Left forelimb (tissue), 1 donor: Measurements from ENCODE around the gene ITPR1.
"Not testable (repeated sequence)": the region's sequence is repeated elsewhere in the genome, so short reads cannot be mapped to it uniquely, and the experiment has no call there.

ENCODE experiments used
- DNase-seq: peaks from one replicate; pipeline ENCODE4 v3.0.0-alpha.2; 2018; ENCODE audit warnings: low spot score

Gene ITPR1

GRCh38 chr3:4571690-4572334, 78.7 kb downstream of the ITPR1 start:
- no peak for DNase-seq

DNA sequence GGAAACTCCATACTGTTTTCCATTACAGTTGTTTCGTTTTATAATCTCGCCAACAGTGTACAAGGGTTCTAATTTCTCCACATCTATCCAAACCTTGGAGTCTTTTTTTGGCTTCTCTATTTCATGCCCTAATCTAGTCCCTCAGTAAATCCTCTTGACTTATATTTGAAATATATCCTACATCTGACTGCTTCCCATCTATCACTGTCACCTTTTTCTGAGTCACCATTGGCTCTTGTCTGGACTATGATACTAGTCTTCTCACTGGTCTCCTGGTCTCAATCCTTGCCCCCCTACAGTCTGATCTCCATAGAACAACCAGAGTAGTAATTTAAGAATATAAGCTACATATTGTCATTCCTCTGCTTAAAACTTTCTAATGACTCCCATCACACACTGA, 80.0 kb downstream of the ITPR1 start:
- no peak for DNase-seq

- no peak for DNase-seq
Measured at GRCh38 chr3:4574426-4574965, 81.3 kb downstream of the ITPR1 start.

DNA sequence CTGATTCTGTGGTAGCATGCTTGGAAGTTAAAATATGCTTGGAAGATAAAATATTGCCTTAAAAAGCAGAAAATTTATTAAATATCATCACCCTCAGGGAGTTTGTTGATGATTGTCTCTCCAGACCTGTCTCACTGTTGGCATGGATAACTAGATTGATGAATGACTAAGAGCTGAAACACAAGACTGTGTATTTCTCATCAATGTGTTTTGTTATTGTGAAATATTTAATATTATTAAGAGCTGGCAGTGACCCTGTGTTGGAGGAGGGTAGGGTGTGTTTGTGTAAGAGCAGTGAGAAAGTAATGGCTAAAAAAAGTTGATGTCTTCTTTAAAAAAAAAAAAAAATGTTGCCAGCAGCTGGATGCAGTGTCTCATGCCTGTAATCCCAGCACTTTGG, 82.2 kb downstream of the ITPR1 start:
- no peak for DNase-seq

DNA sequence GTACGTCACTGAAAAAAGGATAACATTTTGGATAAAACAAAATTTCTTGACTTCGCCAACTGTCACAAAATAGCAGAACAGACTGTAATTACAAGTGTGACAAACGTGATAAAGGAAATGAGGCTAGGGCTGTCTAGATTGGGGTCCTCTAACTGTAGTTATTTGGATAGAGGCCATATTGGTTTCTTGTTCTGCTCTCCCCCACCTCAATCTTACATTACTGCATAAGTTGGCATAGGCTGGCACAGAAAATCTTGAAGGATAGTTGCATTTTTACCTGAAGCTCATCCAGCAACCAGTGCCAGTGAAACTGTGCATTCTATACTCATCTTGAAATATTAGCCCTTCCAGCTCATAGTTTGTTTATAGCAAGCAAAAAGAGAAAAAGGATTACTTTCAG, 84.6 kb downstream of the ITPR1 start:
- no peak for DNase-seq

DNA sequence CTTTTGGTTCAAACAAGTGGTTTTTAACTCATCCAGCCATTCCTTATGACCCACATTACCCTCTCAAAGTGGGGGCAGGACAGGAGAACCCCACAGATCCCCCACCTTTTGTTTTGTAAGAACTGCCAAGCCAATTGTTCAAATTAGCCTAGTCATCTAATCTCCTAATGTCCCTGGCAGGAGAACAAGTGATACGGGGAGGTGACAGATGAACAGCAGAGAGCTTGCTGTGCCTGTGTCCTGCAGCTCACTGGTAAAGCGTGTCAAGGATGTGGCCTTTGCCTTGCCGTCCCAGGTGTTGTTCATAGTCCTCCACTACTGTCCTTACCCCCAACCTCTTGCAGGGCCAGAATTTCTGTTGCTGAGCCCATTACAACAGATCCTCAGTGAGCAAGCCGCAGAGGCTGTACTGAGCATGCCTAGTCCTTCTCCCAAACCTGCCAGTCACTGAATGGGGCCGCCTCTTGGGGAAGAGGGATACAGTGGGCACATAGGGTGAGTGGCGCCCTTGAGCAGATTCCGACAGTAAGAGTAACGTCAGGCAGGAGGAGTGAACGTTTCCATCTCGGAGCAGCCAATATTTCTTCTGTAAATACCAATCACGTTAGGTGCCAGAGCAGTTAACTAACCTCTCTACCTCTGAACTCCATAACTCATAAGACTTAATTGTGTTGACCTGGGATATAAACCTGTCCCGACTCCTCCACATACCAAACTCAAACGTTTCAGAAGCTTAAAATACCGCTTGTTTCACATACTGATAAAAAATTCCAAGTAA, 87.4 kb downstream of the ITPR1 start:
- DNase-seq: no peak

- DNase-seq: no peak
Measured at GRCh38 chr3:4581124-4581424, 87.9 kb downstream of the ITPR1 start.

DNA sequence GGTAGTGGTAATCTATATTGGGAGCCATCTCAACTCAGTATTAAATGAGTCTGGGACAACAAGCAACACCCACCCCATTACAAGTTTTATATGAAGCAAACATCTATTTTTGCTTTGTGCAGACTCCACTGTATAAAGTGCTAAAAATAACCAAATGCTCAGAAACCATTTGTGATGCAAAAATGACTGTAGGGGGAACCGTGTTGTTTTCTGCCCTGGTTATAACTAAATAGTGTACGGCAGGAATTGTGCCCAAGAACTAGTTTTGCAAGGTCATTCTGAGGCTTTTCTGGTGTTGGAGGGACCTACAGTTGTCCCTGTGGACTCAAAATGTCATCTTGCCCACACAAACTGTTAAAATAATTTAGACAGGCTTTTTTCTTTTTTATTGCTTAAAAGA, 88.3 kb downstream of the ITPR1 start:
- DNase-seq: no peak

- no peak for DNase-seq
Measured at GRCh38 chr3:4581920-4582611, 88.9 kb downstream of the ITPR1 start.

GRCh38 chr3:4582624-4583023, 89.5 kb downstream of the ITPR1 start:
- DNase-seq: no peak

DNA sequence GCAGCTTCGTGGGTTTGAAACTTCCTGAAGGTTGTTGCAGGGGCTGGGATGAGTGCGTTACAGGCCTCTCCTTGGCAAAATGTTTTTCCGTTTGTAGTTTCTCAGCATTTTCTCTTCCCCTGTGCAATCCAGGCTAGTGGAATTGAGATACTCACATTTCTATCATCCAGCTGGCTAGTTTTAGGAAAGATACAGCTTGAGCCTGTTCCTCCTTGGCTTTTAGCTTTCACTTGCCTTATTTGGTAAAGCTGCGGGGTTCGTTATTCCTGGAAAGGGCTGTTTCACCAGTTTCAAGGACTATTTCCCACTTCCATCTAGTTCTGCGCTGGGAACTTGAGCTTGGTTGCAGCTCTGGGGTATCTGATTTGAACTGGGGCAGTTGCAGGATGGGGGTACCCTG, 90.3 kb downstream of the ITPR1 start:
- DNase-seq: no peak

DNA sequence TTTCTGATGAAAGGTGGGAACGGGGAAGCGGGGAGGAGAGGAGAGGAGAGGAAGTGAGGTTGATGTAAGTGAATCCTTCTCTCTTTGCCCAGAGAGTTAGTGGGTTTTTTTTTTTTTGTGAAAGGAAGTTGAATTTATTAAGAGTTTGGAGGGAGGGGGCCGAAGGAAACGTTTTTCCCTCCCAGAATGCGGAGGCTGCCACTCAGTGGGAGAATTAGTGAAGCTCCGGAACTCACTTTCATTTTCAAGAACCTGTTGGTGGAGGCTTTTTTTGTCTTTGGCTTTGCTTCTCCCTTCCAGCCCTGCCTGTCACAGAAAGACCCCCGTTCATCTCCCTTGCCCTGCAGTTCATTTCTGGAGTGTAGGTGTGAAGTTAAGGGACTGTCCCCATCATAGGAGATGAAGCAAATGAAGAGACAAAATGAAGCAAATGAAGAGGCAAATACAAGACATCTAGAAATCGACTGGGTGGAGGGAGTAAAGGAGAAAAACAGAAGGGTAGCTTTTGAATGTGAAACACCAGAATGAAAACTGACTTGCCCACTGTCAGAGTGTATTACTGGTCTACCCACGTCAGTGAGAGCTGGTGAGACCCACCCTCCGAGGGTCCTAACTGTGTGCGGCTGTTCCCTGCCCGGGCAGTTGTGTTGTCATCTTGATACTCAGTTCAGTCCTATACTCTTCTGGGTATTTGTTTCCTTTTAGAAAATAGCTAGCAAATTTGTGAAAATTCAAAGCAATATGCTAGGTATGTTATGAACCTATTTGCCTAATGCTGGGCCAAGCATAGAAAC, 91.5 kb downstream of the ITPR1 start:
- DNase-seq: no peak

DNA sequence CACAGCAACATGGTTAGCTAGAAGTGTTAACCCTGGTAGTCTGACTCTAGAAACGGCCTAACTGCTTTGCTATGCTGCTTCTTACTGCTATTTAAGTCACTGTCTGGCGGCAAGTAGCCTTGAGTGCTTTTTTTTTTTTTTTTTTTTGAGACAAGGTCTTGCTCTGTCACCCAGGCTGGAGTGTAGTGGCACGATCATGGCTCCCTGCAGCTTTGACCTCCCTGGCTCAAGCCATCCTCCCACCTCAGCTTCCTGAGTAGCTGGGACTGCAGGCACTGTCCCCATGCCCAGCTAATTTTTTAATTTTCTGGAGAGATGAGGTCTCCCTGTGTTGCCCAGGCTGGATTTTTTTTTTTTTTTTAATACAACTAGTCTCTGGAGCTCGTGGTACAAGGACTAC, 93.2 kb downstream of the ITPR1 start:
- DNase-seq: no peak

- no peak for DNase-seq
Measured at GRCh38 chr3:4587061-4587837, 94.1 kb downstream of the ITPR1 start.

DNA sequence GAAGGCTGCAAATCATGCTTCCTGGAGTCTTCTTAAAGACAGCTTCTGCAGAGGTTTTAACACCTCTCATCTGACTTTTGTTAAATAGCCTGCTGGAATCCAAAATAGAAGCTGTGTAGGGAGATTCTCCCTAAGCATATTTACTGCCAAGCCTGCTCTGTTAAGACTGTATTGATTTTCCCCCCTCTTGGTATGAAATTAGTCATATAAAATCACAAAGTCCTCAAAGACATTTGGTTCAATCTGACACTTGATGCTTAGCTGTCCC, 94.6 kb downstream of the ITPR1 start:
- no peak for DNase-seq

GRCh38 chr3:4588466-4588865, 95.3 kb downstream of the ITPR1 start:
- no peak for DNase-seq

- no peak for DNase-seq
Measured at GRCh38 chr3:4589475-4590097, 96.4 kb downstream of the ITPR1 start.

GRCh38 chr3:4590849-4591248, 97.7 kb downstream of the ITPR1 start:
- not testable (repeated sequence) for DNase-seq

- no peak for DNase-seq
Measured at GRCh38 chr3:4591669-4592068, 98.5 kb downstream of the ITPR1 start.

GRCh38 chr3:4593014-4593413, 99.9 kb downstream of the ITPR1 start:
- no peak for DNase-seq

- DNase-seq: no peak
Measured at GRCh38 chr3:4595710-4596113, 102.6 kb downstream of the ITPR1 start.
